AG04450 (cell line): ENCODE measurements around the gene MICAL2. TPM values are rescaled to one million over a fixed set of nuclear protein-coding genes. Genes with fewer than 3 reads are reported as not detected.
A peak's percentile ranks its signal among the peaks of the same experiment; 100 is the strongest.

ENCODE experiments used
- CTCF ChIA-PET: fragments of 300-600, 350-600 bp; formaldehyde crosslinking; extraction: SDS; loops from one replicate; lab custom pipeline; 2022; ENCODE audit warnings: antibody characterized with exemption, inconsistent platforms; lab: Charles Lee
- POLR2A ChIA-PET: fragments of 350-600 bp; formaldehyde crosslinking; extraction: SDS; loops from one replicate; lab custom pipeline; 2021; ENCODE audit warnings: antibody characterized with exemption, inconsistent platforms; lab: Yijun Ruan, JAX
- DNase-seq: peaks from one replicate; pipeline ENCODE4 v3.0.0-alpha.2; 2011; ENCODE audit warnings: low read depth, low spot score
- H3K27ac ChIP-seq: one replicate; pipeline ENCODE4 v1.5.1; 2012; ENCODE audit warnings: low read depth, low read length, control low read depth
- H3K27me3 ChIP-seq: one replicate; pipeline ENCODE4 v1.6.0; 2012; ENCODE audit warnings: low read length; ENCODE audit not compliant: control insufficient read depth, insufficient read depth
- H3K4me3 ChIP-seq: 2 replicates; pipeline ENCODE4 v1.5.1; 2011; ENCODE audit warnings: mild to moderate bottlenecking, low read depth, low read length, control low read depth
- H3K9me3 ChIP-seq: 2 replicates; pipeline ENCODE4 v1.5.1; 2012; ENCODE audit warnings: low read length; ENCODE audit not compliant: control insufficient read depth, insufficient read depth
- CTCF ChIP-seq: IDR thresholded peaks from 2 replicates; pipeline ENCODE4 v1.5.1; 2011; ENCODE audit warnings: low read depth, low read length, control low read depth, inconsistent platforms
- polyA plus RNA-seq: library from polyadenylated mRNA; depleted of rRNA; stranded (reverse); fragments of >200 nt; gene quantifications from 2 replicates; pipeline ENCODE4 v1.2.3, GENCODE V29; 2011

The MICAL2 gene
- polyA plus RNA-seq, 1 experiment, result 171 TPM

- TF ChIP-seq CTCF, result no peak
- H3K4me3 ChIP-seq, result no peak overlapping the region
- H3K27me3 ChIP-seq, result no peaks in the 10 kb centered on the region
- ChIA-PET POLR2A (interaction anchor here (0.5 to 2.6 kb wide), 9 partner anchors 9 to 201 kb away, joined by 3 to 16 read pairs (median 4); partner anchors contain the start of gene MICAL2), CTCF (interaction anchor here (1.1 to 4.2 kb wide), 5 partner anchors 8 to 196 kb away, joined by 3 to 26 read pairs (median 4); no protein-coding TSS in a partner anchor)
- no peak for DNase-seq
- peak overlapping the region; percentile 100 for H3K27ac ChIP-seq
- H3K9me3 ChIP-seq, result peaks cover 3% of the 10 kb centered on the region; the same call in 1 of the 2 replicates
Observed at GRCh38 chr11:12085371-12086251, 24.8 kb upstream of the MICAL2 start.

GRCh38 chr11:12086271-12087074 is 23.9 kb upstream of the MICAL2 start:
- CTCF ChIA-PET, result interaction anchor here (1.1 to 4.2 kb wide), 8 partner anchors 9 to 195 kb away, joined by 3 to 26 read pairs (median 4); no protein-coding TSS in a partner anchor
- peak overlapping the region; percentile 50 for H3K4me3 ChIP-seq
- H3K27me3 ChIP-seq, result no peaks in the 10 kb centered on the region
- no peak for TF ChIP-seq CTCF
- peak; percentile 89 for DNase-seq
- peak overlapping the region; percentile 100 for H3K27ac ChIP-seq
- peaks cover 3% of the 10 kb centered on the region; the same call in 1 of the 2 replicates for H3K9me3 ChIP-seq
- POLR2A ChIA-PET, result interaction anchor here (0.5 to 2.6 kb wide), 13 partner anchors 10 to 200 kb away, joined by 3 to 16 read pairs (median 4); partner anchors contain the start of gene MICAL2

DNA sequence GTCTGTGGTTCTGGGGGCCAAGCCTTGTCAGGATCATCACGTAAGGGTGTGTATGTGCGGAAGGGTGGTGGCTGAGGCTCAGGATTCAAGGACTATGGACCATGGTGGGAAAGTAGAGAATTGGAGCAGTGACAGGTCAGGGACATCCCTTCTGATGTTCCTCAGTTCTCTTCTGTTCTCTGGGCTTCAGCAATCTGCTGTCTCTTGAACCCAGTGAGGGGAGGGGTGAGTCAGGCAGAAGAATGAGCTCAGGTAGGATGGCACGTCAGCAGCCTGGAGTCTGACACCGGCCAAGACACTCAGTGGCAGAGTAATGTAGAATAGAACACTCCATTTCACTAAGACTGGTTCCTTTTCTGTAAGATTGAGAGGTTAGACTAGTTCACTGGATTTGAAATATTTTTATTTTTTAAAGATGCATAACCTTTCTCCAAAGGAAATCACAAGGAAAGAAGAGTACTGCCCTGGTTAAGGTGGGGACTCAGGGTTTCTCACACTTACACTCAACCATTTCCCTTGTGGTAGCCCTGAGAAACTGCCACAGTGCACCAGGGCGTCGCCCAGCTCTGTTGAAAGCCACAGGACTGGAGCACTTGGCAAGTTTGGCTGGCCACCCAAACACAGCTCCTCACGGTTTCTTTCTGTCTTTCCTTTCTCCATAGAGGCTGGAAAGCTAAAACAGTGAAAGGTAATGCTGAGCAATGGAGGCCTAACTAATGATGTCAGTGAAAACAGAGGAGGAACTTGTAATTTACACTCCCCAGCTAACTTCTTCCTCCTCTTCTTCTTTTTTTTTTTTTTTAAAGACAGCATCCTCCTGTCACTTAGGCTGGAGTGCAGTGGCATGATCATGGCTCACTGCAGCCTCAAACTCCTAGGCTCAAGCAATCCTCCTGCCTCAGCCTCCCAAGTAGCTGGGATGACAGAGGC is 23.1 kb upstream of the MICAL2 start:
- no peaks in the 10 kb centered on the region for H3K27me3 ChIP-seq
- no peak for DNase-seq
- H3K4me3 ChIP-seq, result peak overlapping the region; percentile 50
- ChIA-PET CTCF (interaction anchor here (0.6 to 4.2 kb wide), 16 partner anchors 9 to 1246 kb away, joined by 3 to 26 read pairs (median 4); no protein-coding TSS in a partner anchor), POLR2A (interaction anchor here (0.6 to 2.6 kb wide), 15 partner anchors 9 to 194 kb away, joined by 3 to 16 read pairs (median 4); partner anchors contain the start of gene MICAL2)
- peaks cover 3% of the 10 kb centered on the region; the same call in 1 of the 2 replicates for H3K9me3 ChIP-seq
- H3K27ac ChIP-seq, result peak overlapping the region; percentile 100
- no peak; the same call in 1 of the 2 replicates for TF ChIP-seq CTCF

GRCh38 chr11:12088047-12088481 is 22.3 kb upstream of the MICAL2 start:
- H3K4me3 ChIP-seq, result no peak overlapping the region
- no peaks in the 10 kb centered on the region for H3K27me3 ChIP-seq
- peak; percentile 37 for TF ChIP-seq CTCF
- CTCF ChIA-PET, result interaction anchor here (0.6 to 4.2 kb wide), 11 partner anchors 11 to 1246 kb away, joined by 3 to 26 read pairs (median 4); no protein-coding TSS in a partner anchor
- POLR2A ChIA-PET, result interaction anchor here (0.9 to 2.6 kb wide), 6 partner anchors 12 to 112 kb away, joined by 3 to 16 read pairs (median 4); partner anchors contain the start of gene MICAL2
- no peak for DNase-seq
- H3K27ac ChIP-seq, result peak overlapping the region; percentile 100
- H3K9me3 ChIP-seq, result peaks cover 3% of the 10 kb centered on the region; the same call in 1 of the 2 replicates
